ENCODE results near the gene ACOX1.

ACOX1 gene

GRCh38 chr17:75897160-75898019 is 81.6 kb downstream of the ACOX1 start (continued):
- TF ChIP-seq ZNF791 (tag by site-specific recombination; IDR thresholded peaks at IDR 0.05) (no peak), ZNF555 (tag by site-specific recombination; conservative IDR thresholded peaks at IDR 0.05) (no peak), SALL2 (tag by site-specific recombination; IDR thresholded peaks at IDR 0.05; ENCODE audit: borderline replicate concordance) (no peak), ZBTB11 (tag by site-specific recombination; conservative IDR thresholded peaks at IDR 0.05; ENCODE audit: low read depth) (no peak), ZNF18 (tag by site-specific recombination; IDR thresholded peaks at IDR 0.05) (no peak), ZNF354C (tag by site-specific recombination; IDR thresholded peaks at IDR 0.05; ENCODE audit: borderline replicate concordance, low read depth) (no peak), MZF1 (tag by site-specific recombination; IDR thresholded peaks at IDR 0.05; ENCODE audit: borderline replicate concordance) (no peak), BCL11A (tag by site-specific recombination; IDR thresholded peaks at IDR 0.05; ENCODE audit: low read depth) (no peak), ZNF394 (tag by site-specific recombination; IDR thresholded peaks at IDR 0.05; ENCODE audit: borderline replicate concordance) (0 out of 2 replicates have a peak, but pooled peaks have one; percentile 2), ZBTB48 (tag by site-specific recombination; IDR thresholded peaks at IDR 0.05) (no peak), ZNF701 (tag by site-specific recombination; IDR thresholded peaks at IDR 0.05) (no peak), ZNF2 (tag by site-specific recombination; IDR thresholded peaks at IDR 0.05) (no peak), KLF1 (tag by site-specific recombination; IDR thresholded peaks at IDR 0.05) (no peak), ZSCAN18 (tag by site-specific recombination; IDR thresholded peaks at IDR 0.05) (no peak), ZBTB10 (tag by site-specific recombination; IDR thresholded peaks at IDR 0.05) (no peak), GLIS2 (tag by site-specific recombination; IDR thresholded peaks at IDR 0.05) (peak; percentile 99), KLF7 (tag by site-specific recombination; IDR thresholded peaks at IDR 0.05; ENCODE audit: borderline replicate concordance) (no peak)

All from HEK293 (cell line).